GM12872 (cell line): ENCODE results near the gene TBC1D21.

ENCODE experiments used
- TF ChIP-seq, protein P1 (sequence below): IDR thresholded peaks from 3 replicates; pipeline ENCODE4 v1.5.1; 2011; ENCODE audit warnings: low read depth, mild to moderate bottlenecking, low read length, moderate library complexity; ENCODE audit not compliant: insufficient read depth

The TBC1D21 gene

GRCh38 chr15:73936181-73936580 is 62.8 kb downstream of the TBC1D21 start:
- TF ChIP-seq, protein P1, sequence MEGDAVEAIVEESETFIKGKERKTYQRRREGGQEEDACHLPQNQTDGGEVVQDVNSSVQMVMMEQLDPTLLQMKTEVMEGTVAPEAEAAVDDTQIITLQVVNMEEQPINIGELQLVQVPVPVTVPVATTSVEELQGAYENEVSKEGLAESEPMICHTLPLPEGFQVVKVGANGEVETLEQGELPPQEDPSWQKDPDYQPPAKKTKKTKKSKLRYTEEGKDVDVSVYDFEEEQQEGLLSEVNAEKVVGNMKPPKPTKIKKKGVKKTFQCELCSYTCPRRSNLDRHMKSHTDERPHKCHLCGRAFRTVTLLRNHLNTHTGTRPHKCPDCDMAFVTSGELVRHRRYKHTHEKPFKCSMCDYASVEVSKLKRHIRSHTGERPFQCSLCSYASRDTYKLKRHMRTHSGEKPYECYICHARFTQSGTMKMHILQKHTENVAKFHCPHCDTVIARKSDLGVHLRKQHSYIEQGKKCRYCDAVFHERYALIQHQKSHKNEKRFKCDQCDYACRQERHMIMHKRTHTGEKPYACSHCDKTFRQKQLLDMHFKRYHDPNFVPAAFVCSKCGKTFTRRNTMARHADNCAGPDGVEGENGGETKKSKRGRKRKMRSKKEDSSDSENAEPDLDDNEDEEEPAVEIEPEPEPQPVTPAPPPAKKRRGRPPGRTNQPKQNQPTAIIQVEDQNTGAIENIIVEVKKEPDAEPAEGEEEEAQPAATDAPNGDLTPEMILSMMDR: no peak

- TF ChIP-seq, protein P1: no peak
Observed at GRCh38 chr15:73936588-73937290, 63.4 kb downstream of the TBC1D21 start.

DNA sequence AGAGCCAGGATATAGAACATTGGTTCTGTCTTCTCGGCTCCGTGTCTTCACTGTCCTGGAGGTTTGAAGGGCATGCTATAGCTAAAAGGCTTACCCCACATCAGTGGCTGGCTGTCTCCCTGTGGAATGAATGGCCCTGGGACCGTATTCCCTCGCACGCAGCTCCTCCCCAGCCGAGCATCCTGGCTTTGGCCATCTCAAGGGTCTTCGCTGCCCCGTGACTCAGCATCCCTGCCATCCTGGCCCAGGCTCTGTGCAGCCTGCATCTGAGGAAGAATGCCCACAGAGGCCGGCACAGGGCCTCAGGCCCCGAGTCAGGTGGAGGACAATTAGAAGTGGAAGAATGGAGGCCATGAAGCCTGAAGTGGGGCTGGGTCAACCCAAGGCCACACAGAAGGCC is 63.9 kb downstream of the TBC1D21 start:
- TF ChIP-seq, protein P1: no peak

DNA sequence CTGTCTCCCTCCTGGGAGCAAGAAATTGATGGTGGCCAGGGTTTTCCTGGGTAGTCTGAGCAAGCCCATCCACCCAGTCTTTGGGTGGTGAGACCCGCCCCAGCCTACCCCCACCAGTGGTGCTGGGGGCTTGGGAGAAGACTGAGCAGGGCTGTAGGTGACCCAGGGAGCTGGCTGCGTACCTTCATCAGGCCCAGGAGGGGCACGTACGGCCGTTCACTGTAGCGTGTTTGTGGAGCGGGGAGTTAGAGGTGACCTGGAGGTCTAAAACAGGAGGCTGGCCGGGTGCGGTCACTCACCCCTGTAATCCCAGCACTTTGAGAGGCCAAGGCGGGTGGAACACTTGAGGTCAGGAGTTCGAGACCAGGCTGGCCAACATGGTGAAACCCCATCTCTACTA is 64.4 kb downstream of the TBC1D21 start:
- TF ChIP-seq, protein P1: no peak
